ENCODE data around the gene WDR13. TPM values are rescaled to one million over a fixed set of nuclear protein-coding genes. Genes with fewer than 3 reads are reported as not detected.
"Not testable (repeated sequence)": the region's sequence is repeated elsewhere in the genome, so short reads cannot be mapped to it uniquely, and the experiment has no call there.

Gene WDR13
- polyA plus RNA-seq, 4 donors = 122 to 154 (median 140) TPM

DNA sequence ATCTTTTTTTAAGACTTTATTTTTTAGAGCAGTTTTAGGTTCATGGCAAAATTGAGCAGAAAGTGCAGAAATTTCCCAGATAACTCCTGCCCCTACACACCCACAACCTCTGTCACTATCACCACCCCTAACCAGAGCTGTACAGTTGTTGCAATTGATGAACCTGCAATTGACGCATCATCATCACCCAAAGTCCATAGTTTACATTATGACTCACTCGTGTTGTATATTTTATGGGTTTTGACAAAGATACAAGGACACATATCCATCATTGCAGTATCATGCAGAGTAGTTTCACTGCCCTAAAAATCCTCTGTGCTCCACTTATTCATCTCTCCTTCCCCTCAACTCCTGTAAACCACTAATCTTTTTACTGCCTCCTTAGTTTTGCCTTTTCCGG lies 51.8 kb downstream of the WDR13 start:
- DNase-seq (ENCODE audit: low read depth in 4 of 4, low spot score in 2 of 4) = no peak

DNA sequence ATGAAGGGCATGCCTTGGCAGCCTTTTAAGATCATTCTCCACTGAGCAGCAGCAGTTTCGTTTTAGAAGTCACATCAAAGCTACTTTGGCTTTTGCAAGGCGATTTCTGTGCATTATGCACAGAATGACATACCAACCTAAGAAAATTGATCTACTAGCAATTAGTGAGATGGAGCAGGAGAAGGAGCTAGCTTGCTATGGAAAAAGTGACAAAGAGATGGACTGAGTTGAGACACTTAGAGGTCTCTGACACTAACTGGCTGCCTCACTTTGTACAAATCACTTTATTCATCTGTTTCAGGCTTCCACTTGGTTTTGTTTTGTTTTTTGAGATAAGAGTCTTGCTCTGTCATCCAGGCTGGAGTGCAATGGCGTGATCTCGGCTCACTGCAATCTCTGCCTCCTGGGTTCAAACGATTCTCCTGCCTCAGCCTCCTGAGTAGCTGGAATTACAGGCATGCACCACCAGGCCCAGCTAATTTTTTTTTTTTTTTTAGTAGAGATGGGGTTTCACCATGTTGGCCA lies 54.8 kb downstream of the WDR13 start:
- not testable (repeated sequence) for DNase-seq (ENCODE audit: low read depth in 4 of 4, low spot score in 2 of 4)

DNA sequence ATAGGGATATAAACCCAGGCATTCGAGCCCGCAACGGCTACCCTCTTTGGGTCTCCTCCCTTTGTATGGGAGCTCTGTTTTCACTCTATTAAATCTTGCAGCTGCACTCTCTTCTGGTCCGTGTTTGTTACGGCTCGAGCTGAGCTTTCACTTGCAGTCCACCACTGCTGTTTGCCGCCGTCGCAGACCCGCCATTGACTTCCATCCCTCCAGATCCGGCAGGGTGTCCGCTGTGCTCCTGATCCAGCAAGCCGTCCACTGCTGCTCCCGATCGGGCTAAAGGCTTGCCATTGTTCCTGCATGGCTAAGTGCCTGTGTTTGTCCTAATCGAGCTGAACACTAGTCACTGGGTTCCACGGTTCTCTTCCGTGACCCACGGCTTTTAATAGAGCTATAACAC lies 57.5 kb downstream of the WDR13 start:
- DNase-seq (ENCODE audit: low read depth in 4 of 4, low spot score in 2 of 4) = not testable (repeated sequence)

Other genes with a start within 250 kb of the WDR13 start
- gene SSX3, start 240.8 kb upstream of the WDR13 start, polyA plus RNA-seq (ENCODE audit: insufficient read length in 4 of 4) = not detected
- not detected for gene SSX4, start 214.0 kb upstream of the WDR13 start, polyA plus RNA-seq (ENCODE audit: insufficient read length in 4 of 4)
- not detected for gene SSX4B, start 185.5 kb upstream of the WDR13 start, polyA plus RNA-seq (ENCODE audit: insufficient read length in 4 of 4)
- 1 to 10 TPM; 3.4 to 7.3 (median 5.1) TPM for gene SLC38A5, start 127.2 kb upstream of the WDR13 start, polyA plus RNA-seq (ENCODE audit: insufficient read length in 4 of 4)
- 10 to 100 TPM; 33.7 to 46.1 (median 37.9) TPM for gene FTSJ1, start 121.3 kb upstream of the WDR13 start, polyA plus RNA-seq (ENCODE audit: insufficient read length in 4 of 4)
- gene PORCN, start 88.5 kb upstream of the WDR13 start, polyA plus RNA-seq (ENCODE audit: insufficient read length in 4 of 4) = 10 to 100 TPM in 1 of 4 donors, 1 to 10 TPM in 3; 6.6 to 11.0 (median 9.0) TPM
- gene EBP, start 75.7 kb upstream of the WDR13 start, polyA plus RNA-seq (ENCODE audit: insufficient read length in 4 of 4) = 10 to 100 TPM; 69.2 to 76.6 (median 73.7) TPM
- 10 to 100 TPM in 3 of 4 donors, 1 to 10 TPM in 1; 8.8 to 11.6 (median 10.9) TPM for gene TBC1D25, start 57.8 kb upstream of the WDR13 start, polyA plus RNA-seq (ENCODE audit: insufficient read length in 4 of 4)
- gene RBM3, start 23.0 kb upstream of the WDR13 start, polyA plus RNA-seq (ENCODE audit: insufficient read length in 4 of 4) = 100 to 1,000 TPM; 260 to 365 (median 314) TPM
- gene WAS, start 86.3 kb downstream of the WDR13 start, polyA plus RNA-seq (ENCODE audit: insufficient read length in 4 of 4) = 1 to 10 TPM; 2.8 to 5.0 (median 3.2) TPM
- gene SUV39H1, start 99.2 kb downstream of the WDR13 start, polyA plus RNA-seq (ENCODE audit: insufficient read length in 4 of 4) = 1 to 10 TPM; 6.2 to 8.1 (median 6.8) TPM
- 1 to 10 TPM; 1.4 to 1.9 (median 1.7) TPM for gene GLOD5, start 164.3 kb downstream of the WDR13 start, polyA plus RNA-seq (ENCODE audit: insufficient read length in 4 of 4)
- 1 to 10 TPM in 1 of 4 donors, under 1 TPM in 3; 0.38 to 1.3 (median 0.87) TPM for gene GATA1, start 189.1 kb downstream of the WDR13 start, polyA plus RNA-seq (ENCODE audit: insufficient read length in 4 of 4)
- 100 to 1,000 TPM; 135 to 220 (median 177) TPM for gene HDAC6, start 204.6 kb downstream of the WDR13 start, polyA plus RNA-seq (ENCODE audit: insufficient read length in 4 of 4)
- under 1 TPM in 2 of 4 donors, not detected in 2; 0.16 to 0.36 TPM for gene ERAS, start 229.0 kb downstream of the WDR13 start, polyA plus RNA-seq (ENCODE audit: insufficient read length in 4 of 4)
- gene PCSK1N, start 238.1 kb downstream of the WDR13 start, polyA plus RNA-seq (ENCODE audit: insufficient read length in 4 of 4) = 10 to 100 TPM in 2 of 4 donors, 1 to 10 TPM in 2; 8.4 to 22.7 (median 14.5) TPM

Measured in left renal cortex interstitium (tissue), 4 donors.